ENCODE data around the gene STT3B.

The STT3B gene

DNA sequence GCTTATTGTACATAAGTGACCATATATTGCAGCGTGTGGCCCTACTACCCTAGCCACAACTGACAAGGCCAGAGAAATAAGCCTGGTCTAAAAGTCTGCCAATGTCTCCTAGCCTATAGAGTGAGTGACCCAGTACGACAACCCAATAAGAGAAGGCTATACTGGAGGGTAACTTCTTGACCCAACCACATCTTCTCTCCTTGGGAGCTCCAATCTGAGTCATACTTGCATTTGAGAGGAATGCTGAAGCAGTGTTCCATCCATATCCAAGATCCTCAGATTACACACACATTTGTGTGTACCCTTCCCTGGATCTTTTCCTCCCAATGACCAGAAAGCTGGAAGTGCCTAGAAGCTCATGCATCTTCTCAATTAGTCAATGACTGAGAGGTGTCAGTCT lies 11.3 kb upstream of the STT3B start:
- DNase-seq (ENCODE audit: low spot score): no peak

DNA sequence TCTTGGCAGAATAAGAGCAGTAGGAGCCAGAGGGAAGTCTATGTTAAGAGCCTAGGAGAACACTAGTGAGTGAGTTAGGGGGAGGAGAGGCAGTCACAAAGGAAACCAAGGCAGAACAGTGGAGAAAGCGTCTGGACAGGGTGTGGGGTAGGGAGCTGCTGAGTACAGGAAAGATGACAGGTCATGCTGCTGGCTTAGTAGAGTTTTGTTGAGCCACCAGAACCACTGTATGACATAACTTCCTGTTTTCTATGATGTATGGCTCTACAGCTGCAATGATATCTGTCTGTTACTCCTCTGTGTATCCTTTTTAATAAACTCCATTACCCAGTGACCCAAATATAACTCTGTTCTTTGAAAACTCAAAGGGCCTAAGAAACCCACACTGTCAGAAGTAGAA lies 10.6 kb upstream of the STT3B start:
- peak; percentile 68 for DNase-seq (ENCODE audit: low spot score)

DNA sequence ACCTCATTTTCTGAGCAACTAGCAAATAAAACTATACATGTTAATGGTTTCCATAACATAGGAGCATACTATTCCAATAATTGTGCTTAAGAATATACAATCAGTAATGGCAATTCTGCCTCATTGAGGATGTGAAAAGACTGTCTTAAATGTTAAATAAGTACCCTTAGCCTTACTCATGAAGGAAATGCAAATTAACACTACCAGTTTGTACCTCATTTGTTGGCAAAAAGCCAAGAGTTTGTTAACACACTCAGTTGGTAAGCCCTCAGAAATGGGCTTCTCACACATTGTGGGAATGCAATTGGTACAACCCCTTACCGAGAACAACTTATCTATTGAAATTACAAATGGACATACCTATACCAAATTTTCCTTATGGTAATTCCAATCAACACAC lies 9.2 kb upstream of the STT3B start:
- no peak for DNase-seq (ENCODE audit: low spot score)

DNA sequence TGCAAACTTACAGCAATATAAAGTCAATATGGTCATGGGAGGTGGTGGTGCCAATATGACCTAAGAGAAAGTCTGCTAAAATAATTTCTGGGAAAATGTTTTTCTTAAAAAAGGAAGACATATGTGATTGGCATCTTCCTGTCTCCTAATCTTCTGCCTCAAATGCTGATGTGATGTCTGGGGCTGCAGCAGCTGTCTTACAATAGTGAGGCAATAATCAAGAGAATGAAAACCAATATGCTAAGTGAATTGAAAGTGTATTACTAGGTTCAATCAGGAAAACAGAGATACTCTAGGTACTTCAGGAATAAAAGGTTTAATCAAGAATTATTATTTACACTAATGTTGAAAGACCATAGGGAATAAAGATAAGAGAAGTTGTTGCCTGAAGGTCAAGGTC lies 7.2 kb upstream of the STT3B start:
- no peak for DNase-seq (ENCODE audit: low spot score)

DNA sequence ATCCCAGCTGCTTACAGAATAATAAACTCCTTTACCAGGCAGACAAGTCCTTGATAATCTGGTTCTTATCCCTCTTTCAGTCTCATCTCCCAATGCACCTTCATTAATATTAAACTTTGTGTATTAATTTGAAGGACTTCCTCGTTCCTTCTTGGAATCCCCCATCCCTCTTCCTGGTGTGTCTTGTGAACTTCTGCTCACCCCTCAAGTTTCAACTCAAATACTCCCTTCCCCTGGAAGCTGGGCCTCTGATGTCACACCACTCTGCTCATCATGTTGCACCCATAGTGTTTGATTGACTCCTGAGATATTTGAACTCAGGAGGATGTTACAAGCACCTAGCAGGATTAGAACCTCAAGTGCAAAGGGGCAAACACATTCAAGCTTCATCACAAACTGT lies 3.3 kb upstream of the STT3B start:
- DNase-seq (ENCODE audit: low spot score): no peak

DNA sequence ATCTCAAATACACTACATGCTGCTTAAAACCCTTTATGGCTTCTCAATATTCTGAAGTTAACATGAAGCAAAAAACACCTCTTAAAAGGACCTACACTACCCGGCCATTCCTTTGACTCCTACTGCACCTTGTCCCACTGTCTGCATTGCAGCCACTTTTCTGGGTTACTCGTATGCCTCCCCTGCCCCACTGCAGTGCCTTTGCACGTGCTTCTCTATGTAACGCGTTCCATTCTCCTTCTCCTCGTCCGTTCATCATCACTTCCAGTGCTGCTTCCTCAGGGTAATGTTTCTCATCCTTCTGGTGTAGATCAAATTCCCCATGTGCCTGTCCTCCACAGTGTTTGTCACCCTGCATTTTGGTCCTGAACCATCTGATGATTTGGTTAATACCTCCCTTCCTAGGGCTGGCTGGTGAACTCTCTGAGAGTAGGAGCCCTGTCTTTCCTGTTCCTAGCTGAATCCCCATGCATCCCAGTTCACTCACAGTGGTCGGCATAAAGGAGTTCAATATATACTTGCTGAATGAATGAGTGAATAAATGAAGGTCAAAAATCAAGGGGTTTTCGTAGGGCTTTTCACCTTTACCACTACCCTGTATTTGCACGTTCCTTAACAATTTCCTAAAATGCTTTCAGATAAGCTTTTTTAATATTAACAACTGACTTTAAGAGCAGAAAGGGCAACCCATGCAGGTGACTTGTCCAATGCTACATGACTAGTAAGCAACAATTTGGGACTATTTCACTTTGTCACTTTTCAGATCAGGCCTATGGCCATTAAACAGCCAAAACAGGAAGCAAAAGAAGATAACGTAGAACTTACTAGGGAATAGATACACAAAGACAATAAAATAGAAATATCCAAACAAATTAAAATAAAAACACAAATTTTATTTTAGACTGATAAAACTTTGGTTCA lies 2.4 kb upstream of the STT3B start:
- no peak for DNase-seq (ENCODE audit: low spot score)

DNA sequence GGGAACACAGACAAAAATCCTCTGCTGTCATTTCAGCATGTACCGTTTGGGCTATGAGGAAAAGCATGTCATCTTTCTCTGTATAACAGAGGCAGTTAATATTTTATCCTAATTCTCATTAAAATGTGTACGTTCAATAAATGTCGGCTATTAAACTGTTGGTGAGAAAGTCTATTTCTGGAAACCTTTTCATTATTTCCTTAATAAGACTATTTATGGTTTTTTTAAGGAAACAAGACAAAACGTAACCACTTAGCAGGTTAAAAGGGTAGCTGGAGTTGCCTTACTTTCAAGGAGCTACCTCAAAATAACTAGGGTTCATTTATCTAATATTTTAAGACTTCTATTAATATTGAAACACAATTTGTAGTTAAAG lies 1.8 kb upstream of the STT3B start:
- DNase-seq (ENCODE audit: low spot score): no peak

DNA sequence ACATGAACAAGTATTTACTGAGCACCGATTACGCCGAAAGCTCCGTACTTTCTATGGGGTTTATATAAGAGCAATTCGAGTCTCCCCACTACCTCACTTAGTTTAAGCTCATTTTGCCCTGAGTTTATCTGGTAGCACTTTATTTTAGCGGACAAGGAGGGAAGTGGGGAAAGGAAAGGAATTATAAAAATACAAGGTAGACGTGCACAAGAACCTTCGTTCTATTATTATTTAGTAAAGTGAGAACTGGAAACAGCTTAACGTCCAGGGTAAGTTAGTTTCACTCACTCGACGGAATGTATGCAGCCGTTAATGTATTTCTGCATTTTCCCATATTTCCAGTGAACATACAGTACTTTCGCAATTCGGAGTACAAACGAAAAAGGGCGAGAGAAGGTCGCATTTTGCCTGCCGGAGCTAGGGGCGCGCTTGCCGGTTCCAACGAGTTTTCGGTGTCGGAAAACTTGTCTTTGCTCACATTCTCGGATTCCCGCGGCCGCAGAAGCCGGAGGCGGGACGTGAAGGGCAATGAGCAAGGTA lies 1.2 kb upstream of the STT3B start:
- DNase-seq (ENCODE audit: low spot score): no peak

DNA sequence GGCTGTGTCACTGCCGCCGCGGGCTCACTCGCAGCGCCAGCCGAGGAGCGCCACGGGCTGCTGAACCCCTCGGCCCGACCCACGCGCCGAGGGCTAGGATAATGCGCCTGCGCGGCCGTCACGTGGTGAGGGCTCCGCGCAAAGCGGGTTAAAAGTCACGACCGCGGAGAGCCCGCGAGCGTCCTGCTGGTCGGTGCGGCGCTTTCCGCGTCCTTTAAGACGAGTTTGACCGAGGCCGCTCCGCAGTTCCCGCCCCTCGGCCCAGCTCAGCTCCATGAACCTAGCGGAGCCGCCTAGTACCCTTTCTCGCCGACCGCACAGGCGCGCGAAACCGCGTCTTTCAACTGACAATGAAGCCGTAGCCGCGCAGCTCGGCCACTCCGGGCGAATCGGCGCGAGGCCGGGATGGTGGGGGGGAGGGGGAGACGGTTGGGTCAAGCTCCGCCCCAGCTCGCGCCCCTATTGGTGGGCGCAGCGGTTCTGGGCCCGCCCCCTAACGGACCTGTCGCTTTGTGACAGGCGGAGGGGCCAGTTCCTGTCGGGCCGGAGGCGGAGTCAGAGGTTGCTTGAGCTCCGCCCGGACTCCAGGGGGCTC lies 636 bp upstream of the STT3B start:
- DNase-seq (ENCODE audit: low spot score): peak; percentile 84

DNA sequence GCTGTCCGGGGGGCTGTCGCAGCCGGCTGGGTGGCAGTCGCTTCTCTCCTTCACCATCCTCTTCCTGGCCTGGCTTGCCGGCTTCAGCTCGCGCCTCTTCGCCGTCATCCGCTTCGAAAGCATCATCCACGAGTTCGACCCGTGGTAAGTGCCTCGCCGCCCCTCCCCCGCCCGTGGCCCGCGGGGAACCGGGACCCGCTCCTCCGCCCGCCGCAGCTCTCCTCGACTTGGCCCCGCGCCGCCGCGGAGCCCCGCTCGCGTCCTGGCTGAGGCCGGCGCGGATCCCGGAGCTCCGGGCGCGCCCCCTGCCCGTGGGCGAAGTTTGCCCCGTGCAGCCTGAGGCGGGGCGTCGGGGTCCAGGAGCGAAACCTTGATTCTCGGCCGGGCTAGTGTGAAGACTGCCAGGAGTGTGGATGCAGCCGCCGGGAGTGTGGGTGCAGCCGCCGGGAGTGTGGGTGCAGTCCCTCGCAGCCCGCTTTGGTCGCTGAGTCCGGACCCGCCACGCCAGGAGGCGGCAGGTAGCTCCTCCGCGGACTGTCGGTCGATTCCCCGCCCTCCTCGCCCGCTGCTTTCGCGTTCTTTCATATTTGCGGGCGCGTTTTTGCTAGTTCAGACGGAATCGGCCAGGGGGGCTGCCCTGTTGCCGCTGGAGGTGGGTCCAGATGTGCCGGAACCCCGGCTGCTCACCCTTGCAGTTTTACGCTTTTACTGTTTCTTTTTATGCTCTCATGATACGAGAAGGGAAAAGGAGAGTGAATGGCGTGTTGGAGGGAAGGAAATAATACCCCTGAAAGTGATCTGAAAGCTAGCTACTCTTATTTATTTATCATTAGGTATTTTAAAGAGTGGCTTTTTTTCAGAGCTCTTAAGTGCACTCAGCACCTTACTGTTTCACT lies 692 bp downstream of the STT3B start:
- DNase-seq (ENCODE audit: low spot score): no peak

DNA sequence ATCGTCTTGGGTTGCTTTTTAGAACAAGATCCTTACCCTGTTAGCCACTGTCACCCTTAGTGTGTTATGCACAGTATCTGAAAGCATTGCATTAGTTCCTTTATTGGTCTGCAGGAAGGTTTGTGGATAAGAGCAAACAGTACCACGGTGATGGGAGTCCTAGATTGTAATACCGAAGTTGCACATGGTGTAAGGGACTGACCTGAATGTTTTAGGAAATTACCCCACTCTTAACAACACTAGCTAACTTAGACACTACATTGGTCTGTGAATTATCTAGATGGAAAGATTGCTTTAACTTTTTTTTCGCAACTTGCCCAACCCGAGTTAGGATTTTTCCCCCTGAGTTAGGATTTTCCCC lies 1.3 kb downstream of the STT3B start:
- DNase-seq (ENCODE audit: low spot score): no peak

DNA sequence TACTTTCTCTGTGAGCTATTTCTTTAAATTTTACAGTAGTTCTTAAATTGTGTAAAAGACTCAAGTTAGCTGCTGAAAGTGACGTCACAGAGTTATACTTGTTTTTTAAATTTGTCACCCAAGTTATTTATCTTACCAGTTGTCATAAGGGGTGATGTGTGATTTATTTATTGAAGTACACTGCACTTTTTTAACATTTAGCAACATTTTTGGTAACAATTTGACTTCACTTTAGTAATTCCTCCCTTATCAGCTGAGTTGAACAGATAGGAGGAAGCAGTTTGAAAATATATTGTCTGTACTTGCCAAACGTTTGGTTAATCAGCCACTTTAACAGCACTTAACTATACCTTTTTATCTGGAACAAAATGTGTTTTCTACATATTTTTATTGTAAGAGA lies 3.8 kb downstream of the STT3B start:
- DNase-seq (ENCODE audit: low spot score): no peak

DNA sequence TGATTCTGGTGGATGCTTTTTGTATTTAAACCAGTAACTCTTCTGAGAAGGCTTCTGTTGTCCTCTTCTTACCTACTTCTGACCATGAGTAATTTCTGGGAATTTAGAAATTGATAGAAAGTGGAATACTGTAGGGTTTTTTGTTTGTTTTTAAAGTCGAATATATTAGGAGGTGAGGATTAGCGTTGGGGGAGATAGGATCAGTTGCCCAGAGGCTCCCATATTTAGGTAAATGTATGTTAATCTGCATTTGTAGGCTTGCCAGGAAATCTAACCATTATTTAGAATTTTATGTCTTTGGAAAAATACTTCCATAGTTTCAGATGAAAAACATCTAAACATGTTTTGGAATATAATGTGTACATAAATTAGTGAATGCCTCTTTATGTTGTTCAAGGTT lies 6.1 kb downstream of the STT3B start:
- no peak for DNase-seq (ENCODE audit: low spot score)

DNA sequence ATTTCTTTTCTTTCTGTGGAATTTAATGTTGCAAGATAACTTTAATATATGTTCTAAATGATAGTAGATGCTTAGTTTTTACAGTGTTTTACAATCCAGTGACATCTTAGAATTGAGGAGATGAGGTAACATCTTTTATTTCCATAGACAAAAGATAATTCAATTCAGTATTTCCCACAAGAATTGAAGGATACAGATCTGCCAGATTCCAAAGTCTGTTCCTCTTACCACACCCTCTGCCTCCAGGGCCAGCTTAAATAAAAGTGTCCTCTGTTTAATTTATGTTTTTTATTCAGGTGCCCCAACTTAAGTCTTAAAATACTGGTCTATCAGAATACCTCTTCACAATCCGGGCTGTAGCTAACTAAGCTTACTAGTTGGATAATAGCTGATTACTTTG lies 6.5 kb downstream of the STT3B start:
- DNase-seq (ENCODE audit: low spot score): no peak

DNA sequence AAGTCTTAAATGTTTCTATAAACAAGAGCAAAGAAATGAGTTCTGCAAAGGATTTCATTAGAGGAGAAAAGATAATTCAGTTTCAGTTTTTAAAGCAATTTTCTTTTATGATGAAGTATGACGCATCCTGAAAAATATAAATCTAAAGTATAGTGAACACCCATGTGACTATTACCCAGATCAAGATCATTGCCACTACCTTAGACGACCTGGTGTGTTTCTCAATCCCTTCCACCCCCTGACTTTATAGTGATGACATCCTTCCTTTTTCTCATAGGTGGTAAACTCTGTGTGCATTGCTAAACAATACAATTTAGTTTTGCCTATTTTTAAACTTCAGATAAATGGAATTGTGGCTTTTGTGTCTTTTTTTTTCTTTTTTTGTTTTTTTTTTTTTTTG lies 8.4 kb downstream of the STT3B start:
- no peak for DNase-seq (ENCODE audit: low spot score)

DNA sequence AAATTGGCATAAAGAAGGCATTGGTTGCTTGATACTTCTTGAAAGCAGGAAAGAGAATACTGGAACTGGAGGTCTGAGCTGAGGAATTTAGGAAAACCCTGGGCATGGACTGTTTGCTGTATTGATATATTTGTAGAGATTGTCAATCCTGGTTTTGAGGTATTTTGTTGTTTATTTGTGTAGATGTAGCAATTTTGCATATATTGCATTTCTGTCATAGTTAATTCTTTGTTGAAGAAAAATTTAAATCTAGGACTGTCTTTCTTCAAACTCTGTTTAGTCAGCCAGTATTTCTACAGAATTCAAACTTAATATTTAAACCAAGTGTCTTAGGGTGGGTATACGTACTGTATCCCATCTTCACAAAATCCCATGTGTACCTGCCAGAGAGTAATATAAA lies 9.5 kb downstream of the STT3B start:
- no peak for DNase-seq (ENCODE audit: low spot score)

DNA sequence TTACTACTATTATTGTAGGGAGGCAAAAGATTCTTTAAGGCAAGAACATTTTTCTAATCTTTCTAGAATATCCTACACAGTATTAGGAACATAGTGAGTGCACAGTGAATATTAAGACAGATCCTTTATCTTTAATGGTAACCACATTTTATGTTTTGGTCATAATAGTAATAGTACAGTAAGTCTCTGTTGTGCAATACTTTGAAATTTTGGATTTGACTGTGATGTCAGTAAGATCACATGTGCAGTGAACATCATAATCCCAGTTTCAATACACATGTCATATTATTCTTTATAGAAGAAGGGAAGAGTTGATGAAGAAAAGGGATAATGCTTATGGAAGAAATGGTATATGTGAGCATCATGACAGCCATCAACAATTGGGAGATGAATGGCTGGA lies 10.7 kb downstream of the STT3B start:
- no peak for DNase-seq (ENCODE audit: low spot score)

DNA sequence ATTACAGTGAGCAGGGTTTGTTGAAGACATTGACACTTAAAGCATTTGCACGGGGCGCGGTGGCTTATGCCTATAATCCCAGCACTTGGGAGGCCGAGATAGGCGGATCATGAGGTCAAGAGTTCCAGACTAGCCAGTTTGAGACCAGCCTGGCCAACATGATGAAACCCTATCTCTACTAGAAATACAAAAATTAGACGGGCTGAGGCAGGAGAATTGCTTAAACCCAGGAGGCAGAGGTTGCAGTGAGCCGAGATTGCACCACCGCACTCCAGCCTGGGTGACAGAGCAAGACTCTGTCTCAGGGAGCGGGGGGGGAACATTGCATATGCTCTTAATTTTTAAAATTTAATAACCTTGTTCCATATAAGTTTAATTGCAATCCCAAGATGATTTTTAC lies 11.9 kb downstream of the STT3B start:
- no peak for DNase-seq (ENCODE audit: low spot score)

DNA sequence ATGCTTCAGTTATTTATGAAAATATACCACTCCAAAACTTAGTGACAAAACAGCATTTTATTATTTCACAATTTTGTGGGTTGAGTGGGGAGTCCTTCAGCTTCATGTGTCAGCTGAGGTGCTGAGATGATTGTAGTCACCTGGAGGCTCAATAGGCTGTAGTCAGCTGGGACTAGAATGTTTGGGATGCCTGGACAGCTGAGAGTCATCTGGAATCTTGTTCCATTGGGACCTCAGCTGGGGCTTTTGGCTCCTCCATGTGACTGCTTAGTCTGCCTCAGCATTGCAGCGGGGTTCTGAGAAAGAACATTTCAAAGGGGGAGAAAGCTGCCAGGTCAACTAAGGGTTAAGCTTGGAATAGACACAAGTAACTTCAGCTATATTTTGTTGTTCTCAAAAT lies 13.4 kb downstream of the STT3B start:
- no peak for DNase-seq (ENCODE audit: low spot score)

DNA sequence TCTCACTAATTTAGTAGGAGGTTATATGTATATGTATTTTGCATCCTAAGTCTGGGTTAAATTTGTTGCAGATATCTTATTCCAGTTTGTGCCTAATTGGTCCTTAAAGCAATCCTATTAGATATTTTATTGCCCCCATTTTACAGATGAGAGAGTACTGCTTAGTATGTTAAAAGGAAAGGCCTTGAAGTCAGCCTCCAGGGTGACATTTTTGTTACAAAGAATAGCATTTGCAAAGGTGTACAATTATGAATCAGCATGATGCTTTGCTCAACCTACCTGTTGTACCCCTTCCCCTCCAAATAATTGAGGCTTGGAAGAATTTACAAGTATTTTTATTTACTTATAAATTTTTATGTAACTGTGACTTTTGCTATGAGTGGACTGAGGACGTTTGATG lies 14.0 kb downstream of the STT3B start:
- no peak for DNase-seq (ENCODE audit: low spot score)

DNA sequence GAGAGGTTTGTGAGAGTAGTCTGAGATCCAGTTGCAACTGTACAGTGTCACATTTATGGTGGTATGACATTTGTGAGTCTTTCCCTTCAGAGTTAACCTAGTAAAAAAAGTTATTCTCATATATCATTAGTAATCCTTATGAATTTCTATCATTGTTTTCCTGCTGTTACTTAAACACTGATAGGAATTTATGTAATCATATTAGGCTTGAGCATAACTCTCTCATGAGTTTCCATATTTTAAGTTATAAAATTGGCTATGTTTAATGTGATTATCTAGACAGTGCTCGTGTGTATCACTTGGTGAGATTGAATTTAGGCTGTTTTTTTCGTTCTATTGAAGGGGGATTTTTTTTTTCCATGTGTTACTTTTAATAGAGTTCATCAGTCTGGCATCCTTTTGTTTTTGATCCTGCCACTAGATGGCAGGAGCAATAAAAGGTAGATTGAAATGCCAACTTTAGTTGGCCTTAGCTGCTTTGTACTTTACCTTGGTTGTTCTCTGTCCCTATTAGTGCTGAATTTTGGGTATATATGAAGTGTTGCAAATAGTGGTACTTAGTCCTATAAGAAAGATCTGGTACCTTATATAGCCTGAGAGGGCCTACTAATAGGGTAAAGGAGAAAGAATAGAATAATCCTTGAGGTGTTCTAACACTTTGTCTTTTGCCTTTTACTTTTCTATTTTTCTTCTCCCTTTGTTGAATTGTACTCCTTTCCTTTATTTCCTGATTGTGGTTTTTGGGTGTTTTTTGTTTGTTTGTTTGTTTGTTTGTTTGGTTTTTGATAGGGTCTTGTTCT lies 17.9 kb downstream of the STT3B start:
- peak; percentile 39 for DNase-seq (ENCODE audit: low spot score)

DNA sequence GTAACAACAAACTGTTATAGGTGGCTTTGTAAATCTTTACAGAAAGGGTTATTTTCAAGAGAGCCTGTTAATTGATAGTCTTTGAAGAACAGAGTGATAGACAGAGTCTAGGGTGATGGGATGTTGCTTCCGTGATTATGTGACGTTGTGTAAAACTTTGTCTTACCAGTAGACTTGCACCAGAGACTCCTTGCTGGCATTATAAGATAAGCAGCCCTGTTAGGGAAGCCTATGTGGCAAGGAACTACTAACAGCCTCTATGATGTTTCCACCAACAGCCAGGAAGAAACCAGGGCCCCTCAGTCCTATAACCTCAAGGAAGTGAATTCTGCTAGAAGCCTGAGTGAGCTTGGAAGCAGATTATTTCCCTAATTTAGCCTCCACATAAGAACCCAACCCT lies 18.9 kb downstream of the STT3B start:
- no peak for DNase-seq (ENCODE audit: low spot score)
